ENCODE results near the gene CST3. TPM values are rescaled to one million over a fixed set of nuclear protein-coding genes. Genes with fewer than 3 reads are reported as not detected.
A peak's percentile ranks its signal among the peaks of the same experiment; 100 is the strongest.

Gene CST3
- total RNA-seq, 1 experiment from 2014 or later: 777 TPM

- no peaks in the 10 kb centered on the region for H3K4me1 Mint-ChIP-seq (ENCODE audit: low read depth, unreplicated experiment)
- H3K27ac Mint-ChIP-seq (ENCODE audit: unreplicated experiment): no peak overlapping the region
- H3K9me3 Mint-ChIP-seq (ENCODE audit: unreplicated experiment): no peaks in the 10 kb centered on the region
- Histone ChIP-seq H3K4me1 (no peaks in the 10 kb centered on the region), H3K27me3 (replicated peaks; ENCODE audit: control insufficient read depth, insufficient read depth, low read length) (no peaks in the 10 kb centered on the region), H3K4me3 (ENCODE audit: low read depth, low read length) (no peak overlapping the region), H3K9me3 (no peaks in the 10 kb centered on the region), H3K36me3 (ENCODE audit: control insufficient read depth, insufficient read depth, low read length) (no peaks in the 10 kb centered on the region)
- H3K27me3 Mint-ChIP-seq (ENCODE audit: insufficient read depth, unreplicated experiment): no peaks in the 10 kb centered on the region
- no peak for DNase-seq
- ChIA-PET CTCF (no interaction called here), POLR2A (no interaction called here)
- TF ChIP-seq CTCF (IDR thresholded peaks at IDR 0.05; ENCODE audit: insufficient read depth in 1 of 2, low read depth in 1 of 2, low read length in 1 of 2, severe bottlenecking in 1 of 2, unreplicated experiment in 1 of 2): no peak
- H3K4me3 Mint-ChIP-seq (ENCODE audit: unreplicated experiment): no peak overlapping the region
- intact Hi-C loops (cut with micrococcal nuclease; ENCODE audit: unreplicated experiment): no loop called here
- no peaks in the 10 kb centered on the region for H3K36me3 Mint-ChIP-seq (ENCODE audit: insufficient read depth, unreplicated experiment)
- no TSS peak for BruUV-seq (replicated peaks)
These were observed 41.8 kb downstream of the CST3 start for GRCh38 chr20:23595941-23596340.

GRCh38 chr20:23588434-23589403 lies 49.0 kb downstream of the CST3 start:
- Histone ChIP-seq H3K36me3 (ENCODE audit: control insufficient read depth, insufficient read depth, low read length) (no peaks in the 10 kb centered on the region), H3K4me3 (ENCODE audit: low read depth, low read length) (peak overlapping the region; percentile 22; the same call in 1 of the 2 replicates), H3K27me3 (replicated peaks; ENCODE audit: control insufficient read depth, insufficient read depth, low read length) (no peaks in the 10 kb centered on the region), H3K9me3 (no peaks in the 10 kb centered on the region), H3K4me1 (peaks cover 13% of the 10 kb centered on the region; the same call in 1 of the 2 replicates)
- H3K9me3 Mint-ChIP-seq (ENCODE audit: unreplicated experiment): peaks cover 2% of the 10 kb centered on the region
- H3K27ac Mint-ChIP-seq (ENCODE audit: unreplicated experiment): no peak overlapping the region
- POLR2A ChIA-PET: no interaction called here
- no peaks in the 10 kb centered on the region for H3K27me3 Mint-ChIP-seq (ENCODE audit: insufficient read depth, unreplicated experiment)
- peak overlapping the region; percentile 67 for H3K4me3 Mint-ChIP-seq (ENCODE audit: unreplicated experiment)
- CTCF ChIA-PET: no interaction called here
- no TSS peak for BruUV-seq (replicated peaks)
- intact Hi-C loops (cut with micrococcal nuclease; ENCODE audit: unreplicated experiment): no loop called here
- no peak for DNase-seq
- H3K36me3 Mint-ChIP-seq (ENCODE audit: insufficient read depth, unreplicated experiment): no peaks in the 10 kb centered on the region
- H3K4me1 Mint-ChIP-seq (ENCODE audit: low read depth, unreplicated experiment): peaks cover under 1% of the 10 kb centered on the region
- TF ChIP-seq CTCF (IDR thresholded peaks at IDR 0.05; ENCODE audit: insufficient read depth in 1 of 2, low read depth in 1 of 2, low read length in 1 of 2, severe bottlenecking in 1 of 2, unreplicated experiment in 1 of 2): no peak

- Mint-ChIP-seq H3K4me1 (ENCODE audit: low read depth, unreplicated experiment) (peaks cover 6% of the 10 kb centered on the region), H3K4me3 (ENCODE audit: unreplicated experiment) (no peak overlapping the region), H3K9me3 (ENCODE audit: unreplicated experiment) (peaks cover 10% of the 10 kb centered on the region), H3K36me3 (ENCODE audit: insufficient read depth, unreplicated experiment) (no peaks in the 10 kb centered on the region), H3K27ac (ENCODE audit: unreplicated experiment) (no peak overlapping the region), H3K27me3 (ENCODE audit: insufficient read depth, unreplicated experiment) (peaks cover 3% of the 10 kb centered on the region)
- POLR2A ChIA-PET: no interaction called here
- no peaks in the 10 kb centered on the region for H3K36me3 ChIP-seq (ENCODE audit: control insufficient read depth, insufficient read depth, low read length)
- H3K27me3 ChIP-seq (replicated peaks; ENCODE audit: control insufficient read depth, insufficient read depth, low read length): no peaks in the 10 kb centered on the region
- H3K9me3 ChIP-seq: no peaks in the 10 kb centered on the region
- no peak for DNase-seq
- no peak overlapping the region for H3K4me3 ChIP-seq (ENCODE audit: low read depth, low read length)
- BruUV-seq (replicated peaks): no TSS peak
- no peak for TF ChIP-seq CTCF (IDR thresholded peaks at IDR 0.05; ENCODE audit: insufficient read depth in 1 of 2, low read depth in 1 of 2, low read length in 1 of 2, severe bottlenecking in 1 of 2, unreplicated experiment in 1 of 2)
- intact Hi-C loops (cut with micrococcal nuclease; ENCODE audit: unreplicated experiment): no loop called here
- CTCF ChIA-PET: no interaction called here
- peaks cover 13% of the 10 kb centered on the region; the same call in 1 of the 2 replicates for H3K4me1 ChIP-seq
These were observed 50.1 kb downstream of the CST3 start for GRCh38 chr20:23587631-23588030.

Data from Caco-2 (cell line).